ENCODE measurements around the gene DMRTA2. TPM values are rescaled to one million over a fixed set of nuclear protein-coding genes. Genes with fewer than 3 reads are reported as not detected.
"Not testable (repeated sequence)": the region's sequence is repeated elsewhere in the genome, so short reads cannot be mapped to it uniquely, and the experiment has no call there.

The DMRTA2 gene
- total and polyA plus RNA-seq, 2 donors = 0.14 to 1.5 TPM

- 11% methylated on average over 56 of the region's 56 CpGs for WGBS
- H3K9me3 ChIP-seq (ENCODE audit: control insufficient read depth in 2 of 2, insufficient read depth in 1 of 2, low read length in 1 of 2) = peaks cover 0 to 4% of the 10 kb centered on the region in 2 donors
- peaks cover 75 to 84% of the 10 kb centered on the region in 2 donors for H3K27me3 ChIP-seq (ENCODE audit: control insufficient read depth in 2 of 2, insufficient read depth in 1 of 2, low read length in 1 of 2)
- H3K4me1 ChIP-seq (ENCODE audit: control insufficient read depth in 2 of 2, insufficient read depth in 2 of 2, low read length in 2 of 2) = peaks cover 0 to 4% of the 10 kb centered on the region in 2 donors
- no peak overlapping the region for H3K27ac ChIP-seq (ENCODE audit: low read depth in 1 of 2, low read length in 1 of 2)
- DNase-seq (ENCODE audit: low read depth in 6 of 9, low spot score in 9 of 9) = no peak
- H3K4me3 ChIP-seq (ENCODE audit: low read length in 2 of 2) = no peak overlapping the region
- H3K36me3 ChIP-seq (ENCODE audit: control insufficient read depth in 2 of 2, insufficient read depth in 2 of 2, low read length in 1 of 2) = no peaks in the 10 kb centered on the region
These were observed 7.8 kb downstream of the DMRTA2 start for GRCh38 chr1:50415235-50416149.

DNA sequence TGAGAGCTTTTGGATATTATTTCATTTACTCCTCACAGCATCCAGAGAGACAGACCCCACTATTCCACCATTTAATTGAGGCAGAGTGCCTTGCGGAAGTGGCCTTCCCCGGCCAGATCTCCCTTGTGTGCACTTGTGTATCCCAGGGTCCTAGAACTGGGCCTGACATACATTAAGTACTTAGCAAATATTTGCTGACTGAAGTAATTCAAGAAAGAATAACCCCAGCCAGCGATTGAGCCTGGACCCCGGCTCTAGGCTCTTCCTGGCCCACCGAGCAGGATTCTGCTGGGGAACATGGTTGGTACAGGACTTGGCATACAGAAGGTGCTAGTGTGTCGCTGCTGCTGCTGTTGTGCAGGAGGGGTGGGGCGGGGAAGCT lies 8.4 kb downstream of the DMRTA2 start:
- Histone ChIP-seq H3K4me3 (ENCODE audit: low read length in 2 of 2) (no peak overlapping the region), H3K27me3 (ENCODE audit: control insufficient read depth in 2 of 2, insufficient read depth in 1 of 2, low read length in 1 of 2) (peaks cover 68 to 78% of the 10 kb centered on the region in 2 donors), H3K36me3 (ENCODE audit: control insufficient read depth in 2 of 2, insufficient read depth in 2 of 2, low read length in 1 of 2) (no peaks in the 10 kb centered on the region), H3K9me3 (ENCODE audit: control insufficient read depth in 2 of 2, insufficient read depth in 1 of 2, low read length in 1 of 2) (peaks cover 0 to 4% of the 10 kb centered on the region in 2 donors), H3K27ac (ENCODE audit: low read depth in 1 of 2, low read length in 1 of 2) (no peak overlapping the region), H3K4me1 (ENCODE audit: control insufficient read depth in 2 of 2, insufficient read depth in 2 of 2, low read length in 2 of 2) (peaks cover 0 to 4% of the 10 kb centered on the region in 2 donors)
- DNase-seq (ENCODE audit: low read depth in 6 of 9, low spot score in 9 of 9) = no peak
- 45% methylated on average over 7 of the region's 7 CpGs for WGBS

DNA sequence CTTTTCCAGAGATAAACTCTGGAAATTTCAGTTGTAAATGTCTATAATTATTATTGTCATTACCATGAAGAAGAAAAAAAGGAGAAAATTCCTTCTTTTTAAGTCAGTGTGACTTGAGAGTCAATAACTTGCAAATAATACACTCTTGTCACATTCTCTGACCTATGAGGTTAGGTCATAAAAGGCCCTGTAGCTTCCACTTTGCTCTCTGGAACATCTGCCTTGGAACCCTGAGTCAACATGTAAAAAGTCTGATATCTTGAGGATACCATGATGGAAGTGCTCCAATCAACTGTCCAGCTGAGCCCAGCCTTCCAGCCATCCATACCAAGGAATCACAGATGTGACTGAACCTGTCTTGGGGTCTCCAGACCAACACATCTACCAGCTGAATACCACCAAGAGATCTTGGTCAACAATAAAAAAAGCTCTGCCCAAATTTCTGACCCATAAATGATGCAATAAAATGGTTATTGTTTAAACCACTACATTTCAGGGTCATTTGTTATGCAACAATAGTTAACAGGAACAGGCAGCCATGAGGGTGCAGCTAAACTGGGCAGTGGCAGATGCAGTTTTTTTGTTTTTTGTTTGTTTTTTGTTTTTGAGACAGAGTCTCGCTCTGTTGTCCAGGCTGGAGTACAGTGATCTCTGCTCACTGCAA lies 10.3 kb downstream of the DMRTA2 start:
- DNase-seq (ENCODE audit: low read depth in 6 of 9, low spot score in 9 of 9) = no peak
- 100% methylated on average over 1 of the region's 1 CpG for WGBS
- no peaks in the 10 kb centered on the region for H3K36me3 ChIP-seq (ENCODE audit: control insufficient read depth in 2 of 2, insufficient read depth in 2 of 2, low read length in 1 of 2)
- no peaks in the 10 kb centered on the region for H3K4me1 ChIP-seq (ENCODE audit: control insufficient read depth in 2 of 2, insufficient read depth in 2 of 2, low read length in 2 of 2)
- H3K4me3 ChIP-seq (ENCODE audit: low read length in 2 of 2) = no peak overlapping the region
- peaks cover 0 to 4% of the 10 kb centered on the region in 2 donors for H3K9me3 ChIP-seq (ENCODE audit: control insufficient read depth in 2 of 2, insufficient read depth in 1 of 2, low read length in 1 of 2)
- no peak overlapping the region for H3K27ac ChIP-seq (ENCODE audit: low read depth in 1 of 2, low read length in 1 of 2)
- H3K27me3 ChIP-seq (ENCODE audit: control insufficient read depth in 2 of 2, insufficient read depth in 1 of 2, low read length in 1 of 2) = peaks cover 50 to 61% of the 10 kb centered on the region in 2 donors

GRCh38 chr1:50405814-50406213 lies 17.4 kb downstream of the DMRTA2 start:
- peaks cover 0 to 2% of the 10 kb centered on the region in 2 donors for H3K27me3 ChIP-seq (ENCODE audit: control insufficient read depth in 2 of 2, insufficient read depth in 1 of 2, low read length in 1 of 2)
- H3K27ac ChIP-seq (ENCODE audit: low read depth in 1 of 2, low read length in 1 of 2) = no peak overlapping the region
- 92% methylated on average over 4 of the region's 4 CpGs for WGBS
- H3K4me3 ChIP-seq (ENCODE audit: low read length in 2 of 2) = no peak overlapping the region
- H3K9me3 ChIP-seq (ENCODE audit: control insufficient read depth in 2 of 2, insufficient read depth in 1 of 2, low read length in 1 of 2) = no peaks in the 10 kb centered on the region
- no peak for DNase-seq (ENCODE audit: low read depth in 6 of 9, low spot score in 9 of 9)
- no peaks in the 10 kb centered on the region for H3K4me1 ChIP-seq (ENCODE audit: control insufficient read depth in 2 of 2, insufficient read depth in 2 of 2, low read length in 2 of 2)
- no peaks in the 10 kb centered on the region for H3K36me3 ChIP-seq (ENCODE audit: control insufficient read depth in 2 of 2, insufficient read depth in 2 of 2, low read length in 1 of 2)

DNA sequence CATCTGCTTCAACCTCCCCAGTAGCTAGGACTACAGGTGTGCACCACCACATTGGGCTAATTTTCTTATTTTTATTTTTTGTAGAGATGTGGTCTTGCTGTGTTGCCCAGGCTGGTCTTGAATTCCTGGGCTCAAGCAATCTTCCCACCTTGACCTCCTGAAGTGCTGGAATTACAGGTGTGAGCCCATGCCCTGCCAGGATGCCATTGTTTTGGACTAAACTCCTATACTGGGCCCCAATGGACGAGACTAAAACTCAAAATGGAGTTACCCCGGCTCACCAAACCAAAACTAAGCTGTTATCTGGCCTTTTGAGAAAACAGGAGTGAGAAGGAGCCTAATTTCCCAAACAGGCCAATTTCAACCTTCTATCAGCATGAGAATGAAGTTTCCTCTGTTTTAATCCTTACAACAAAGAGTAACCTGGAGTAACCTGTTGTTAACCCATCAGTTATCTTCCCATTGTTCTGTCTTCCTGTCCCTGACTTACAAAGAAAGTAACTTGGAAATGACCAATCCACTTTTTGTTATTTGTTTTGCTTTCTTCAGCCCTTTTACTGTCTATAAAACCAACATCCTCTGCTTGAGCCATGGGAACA lies 29.6 kb downstream of the DMRTA2 start:
- WGBS = 69% methylated on average over 2 of the region's 2 CpGs
- Histone ChIP-seq H3K36me3 (ENCODE audit: control insufficient read depth in 2 of 2, insufficient read depth in 2 of 2, low read length in 1 of 2) (no peaks in the 10 kb centered on the region), H3K27ac (ENCODE audit: low read depth in 1 of 2, low read length in 1 of 2) (no peak overlapping the region), H3K4me3 (ENCODE audit: low read length in 2 of 2) (no peak overlapping the region), H3K27me3 (ENCODE audit: control insufficient read depth in 2 of 2, insufficient read depth in 1 of 2, low read length in 1 of 2) (no peaks in the 10 kb centered on the region), H3K9me3 (ENCODE audit: control insufficient read depth in 2 of 2, insufficient read depth in 1 of 2, low read length in 1 of 2) (no peaks in the 10 kb centered on the region), H3K4me1 (ENCODE audit: control insufficient read depth in 2 of 2, insufficient read depth in 2 of 2, low read length in 2 of 2) (no peaks in the 10 kb centered on the region)
- DNase-seq (ENCODE audit: low read depth in 6 of 9, low spot score in 9 of 9) = no peak

- not testable (repeated sequence) for H3K4me3 ChIP-seq (ENCODE audit: low read length in 2 of 2); DNase-seq (ENCODE audit: low read depth in 6 of 9, low spot score in 9 of 9); H3K4me1 ChIP-seq (ENCODE audit: control insufficient read depth in 2 of 2, insufficient read depth in 2 of 2, low read length in 2 of 2); H3K9me3 ChIP-seq (ENCODE audit: control insufficient read depth in 2 of 2, insufficient read depth in 1 of 2, low read length in 1 of 2); H3K27ac ChIP-seq (ENCODE audit: low read depth in 1 of 2, low read length in 1 of 2); H3K36me3 ChIP-seq (ENCODE audit: control insufficient read depth in 2 of 2, insufficient read depth in 2 of 2, low read length in 1 of 2); H3K27me3 ChIP-seq (ENCODE audit: control insufficient read depth in 2 of 2, insufficient read depth in 1 of 2, low read length in 1 of 2)
- WGBS = 97% methylated on average over 33 of the region's 33 CpGs
These were observed 41.7 kb downstream of the DMRTA2 start for GRCh38 chr1:50381551-50381950.

DNA sequence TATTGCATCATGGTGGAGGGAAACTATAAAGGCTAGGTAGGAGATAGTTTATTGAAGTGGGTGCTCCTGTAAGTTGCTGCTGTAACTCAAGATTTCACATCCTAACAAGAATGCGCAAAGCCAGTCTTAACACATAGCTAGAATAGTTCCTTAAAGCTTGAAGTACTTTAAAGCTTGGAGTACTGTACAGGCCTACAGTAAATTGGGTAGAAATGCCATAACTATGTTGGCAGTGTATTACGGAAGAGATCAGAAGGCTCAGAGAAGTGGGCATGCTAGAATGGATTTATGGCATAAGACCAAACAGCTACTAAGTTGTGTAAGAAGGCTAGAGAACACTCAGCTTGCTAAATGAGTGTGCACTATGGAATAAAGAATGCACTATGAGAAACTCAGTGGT lies 44.5 kb downstream of the DMRTA2 start:
- H3K9me3 ChIP-seq (ENCODE audit: control insufficient read depth in 2 of 2, insufficient read depth in 1 of 2, low read length in 1 of 2) = no peaks in the 10 kb centered on the region
- DNase-seq (ENCODE audit: low read depth in 6 of 9, low spot score in 9 of 9) = no peak
- no peaks in the 10 kb centered on the region for H3K27me3 ChIP-seq (ENCODE audit: control insufficient read depth in 2 of 2, insufficient read depth in 1 of 2, low read length in 1 of 2)
- no peaks in the 10 kb centered on the region for H3K4me1 ChIP-seq (ENCODE audit: control insufficient read depth in 2 of 2, insufficient read depth in 2 of 2, low read length in 2 of 2)
- H3K27ac ChIP-seq (ENCODE audit: low read depth in 1 of 2, low read length in 1 of 2) = no peak overlapping the region
- no peaks in the 10 kb centered on the region for H3K36me3 ChIP-seq (ENCODE audit: control insufficient read depth in 2 of 2, insufficient read depth in 2 of 2, low read length in 1 of 2)
- 97% methylated on average over 2 of the region's 2 CpGs for WGBS
- H3K4me3 ChIP-seq (ENCODE audit: low read length in 2 of 2) = no peak overlapping the region

GRCh38 chr1:50373532-50373931 lies 49.7 kb downstream of the DMRTA2 start:
- Histone ChIP-seq H3K27me3 (ENCODE audit: control insufficient read depth in 2 of 2, insufficient read depth in 1 of 2, low read length in 1 of 2) (no peaks in the 10 kb centered on the region), H3K36me3 (ENCODE audit: control insufficient read depth in 2 of 2, insufficient read depth in 2 of 2, low read length in 1 of 2) (no peaks in the 10 kb centered on the region), H3K27ac (ENCODE audit: low read depth in 1 of 2, low read length in 1 of 2) (no peak overlapping the region), H3K4me1 (ENCODE audit: control insufficient read depth in 2 of 2, insufficient read depth in 2 of 2, low read length in 2 of 2) (no peaks in the 10 kb centered on the region), H3K4me3 (ENCODE audit: low read length in 2 of 2) (no peak overlapping the region), H3K9me3 (ENCODE audit: control insufficient read depth in 2 of 2, insufficient read depth in 1 of 2, low read length in 1 of 2) (no peaks in the 10 kb centered on the region)
- DNase-seq (ENCODE audit: low read depth in 6 of 9, low spot score in 9 of 9) = no peak
- 88% methylated on average over 1 of the region's 1 CpG for WGBS

GRCh38 chr1:50371749-50372148 lies 51.5 kb downstream of the DMRTA2 start:
- Histone ChIP-seq H3K36me3 (ENCODE audit: control insufficient read depth in 2 of 2, insufficient read depth in 2 of 2, low read length in 1 of 2) (no peaks in the 10 kb centered on the region), H3K27me3 (ENCODE audit: control insufficient read depth in 2 of 2, insufficient read depth in 1 of 2, low read length in 1 of 2) (peaks cover 4 to 10% of the 10 kb centered on the region in 2 donors), H3K4me1 (ENCODE audit: control insufficient read depth in 2 of 2, insufficient read depth in 2 of 2, low read length in 2 of 2) (no peaks in the 10 kb centered on the region), H3K9me3 (ENCODE audit: control insufficient read depth in 2 of 2, insufficient read depth in 1 of 2, low read length in 1 of 2) (no peaks in the 10 kb centered on the region), H3K27ac (ENCODE audit: low read depth in 1 of 2, low read length in 1 of 2) (no peak overlapping the region), H3K4me3 (ENCODE audit: low read length in 2 of 2) (no peak overlapping the region)
- DNase-seq (ENCODE audit: low read depth in 6 of 9, low spot score in 9 of 9) = no peak
- WGBS = 89% methylated on average over 3 of the region's 3 CpGs

All from thymus (tissue), 11 donors.